WTC11 (cell line): ENCODE results near the gene CXorf49B. TPM values are rescaled to one million over a fixed set of nuclear protein-coding genes. Genes with fewer than 3 reads are reported as not detected.
"Not testable (repeated sequence)": the region's sequence is repeated elsewhere in the genome, so short reads cannot be mapped to it uniquely, and the experiment has no call there.

Source experiments
- ATAC-seq: fragments of 200-7000 bp; cut with Tn5 transposase; 2 replicates; pipeline ENCODE4 v1.10.0; 2021; ENCODE audit warnings: mild to moderate bottlenecking, moderate library complexity
- CTCF ChIA-PET: fragments of 300-600 bp; sonication (Branson Sonifier 250); formaldehyde crosslinking; loops from one replicate; lab custom pipeline; 2021; ENCODE audit warnings: antibody characterized with exemption; lab: Charles Lee
- POLR2A ChIA-PET: fragments of 350-600 bp; sonication (Branson Sonifier 250); formaldehyde crosslinking; loops from one replicate; lab custom pipeline; 2021; ENCODE audit warnings: antibody characterized with exemption; lab: Charles Lee
- DNase-seq: peaks from one replicate; pipeline ENCODE4 v3.0.0; 2021; ENCODE audit warnings: low spot score
- H3K27ac Mint-ChIP-seq: 2 replicates; pipeline ENCODE4 v1.8.0; 2021; ENCODE audit warnings: mixed read lengths
- H3K27me3 Mint-ChIP-seq: 2 replicates; pipeline ENCODE4 v1.8.0; 2021; ENCODE audit warnings: low read depth, mild to moderate bottlenecking, moderate library complexity, mixed read lengths
- H3K36me3 Mint-ChIP-seq: 2 replicates; pipeline ENCODE4 v1.8.0; 2021; ENCODE audit warnings: mixed read lengths
- H3K4me1 Mint-ChIP-seq: 2 replicates; pipeline ENCODE4 v1.8.0; 2022; ENCODE audit warnings: mixed read lengths
- H3K4me3 Mint-ChIP-seq: 2 replicates; pipeline ENCODE4 v1.8.0; 2021; ENCODE audit warnings: mild to moderate bottlenecking, moderate library complexity, mixed read lengths
- H3K9me3 Mint-ChIP-seq: 2 replicates; pipeline ENCODE4 v1.8.0; 2021; ENCODE audit warnings: mixed read lengths
- GTF2I ChIP-seq: fragments of 250-450 bp; sonication (Bioruptor Pico); conservative IDR thresholded peaks from 2 replicates; pipeline ENCODE4 v1.4.0; 2021; ENCODE audit warnings: mild to moderate bottlenecking
- NFATC4 ChIP-seq: fragments of 250-450 bp; sonication (Bioruptor Pico); IDR thresholded peaks from 2 replicates; pipeline ENCODE4 v1.9.0; 2021; ENCODE audit warnings: mild to moderate bottlenecking
- NFE2L1 ChIP-seq: sonication (generic); formaldehyde crosslinking; IDR thresholded peaks from 2 replicates; pipeline ENCODE4 v1.8.1; 2023; ENCODE audit warnings: missing genetic modification reagents
- OVOL2 ChIP-seq: fragments of 250-450 bp; sonication (Bioruptor Pico); IDR thresholded peaks from 2 replicates; pipeline ENCODE4 v1.9.0; 2021; ENCODE audit warnings: mild to moderate bottlenecking, borderline replicate concordance
- SMAD3 ChIP-seq: sonication (generic); formaldehyde crosslinking; IDR thresholded peaks from 2 replicates; pipeline ENCODE4 v1.8.0; 2022; ENCODE audit warnings: missing genetic modification reagents, mild to moderate bottlenecking, borderline replicate concordance
- ZNF219 ChIP-seq: sonication (generic); formaldehyde crosslinking; IDR thresholded peaks from 2 replicates; pipeline ENCODE4 v1.8.0; 2023; ENCODE audit warnings: missing genetic modification reagents, mild to moderate bottlenecking, borderline replicate concordance
- ZNF396 ChIP-seq: fragments of 250-450 bp; sonication (Bioruptor Pico); IDR thresholded peaks from 2 replicates; pipeline ENCODE4 v1.8.0; 2021; ENCODE audit warnings: mild to moderate bottlenecking, moderate library complexity, borderline replicate concordance
- total RNA-seq: library from RNA; stranded (reverse); gene quantifications from 3 replicates; pipeline ENCODE4 v1.2.3, GENCODE V29; 2021
- TF ChIP-seq, protein P1 (sequence below): sonication (generic); formaldehyde crosslinking; IDR thresholded peaks from 2 replicates; pipeline ENCODE4 v1.8.1; 2022; ENCODE audit warnings: mild to moderate bottlenecking, moderate library complexity, missing genetic modification reagents
- TF ChIP-seq, protein P2 (sequence below): sonication (generic); formaldehyde crosslinking; IDR thresholded peaks from 2 replicates; pipeline ENCODE4 v1.8.1; 2023; ENCODE audit warnings: mild to moderate bottlenecking, missing genetic modification reagents, borderline replicate concordance
- TF ChIP-seq, protein P3 (sequence below): sonication (generic); formaldehyde crosslinking; conservative IDR thresholded peaks from 2 replicates; pipeline ENCODE4 v1.8.1; 2022; ENCODE audit warnings: mild to moderate bottlenecking, missing genetic modification reagents

Gene CXorf49B
- total RNA-seq, 1 experiment from 2014 or later = not detected

DNA sequence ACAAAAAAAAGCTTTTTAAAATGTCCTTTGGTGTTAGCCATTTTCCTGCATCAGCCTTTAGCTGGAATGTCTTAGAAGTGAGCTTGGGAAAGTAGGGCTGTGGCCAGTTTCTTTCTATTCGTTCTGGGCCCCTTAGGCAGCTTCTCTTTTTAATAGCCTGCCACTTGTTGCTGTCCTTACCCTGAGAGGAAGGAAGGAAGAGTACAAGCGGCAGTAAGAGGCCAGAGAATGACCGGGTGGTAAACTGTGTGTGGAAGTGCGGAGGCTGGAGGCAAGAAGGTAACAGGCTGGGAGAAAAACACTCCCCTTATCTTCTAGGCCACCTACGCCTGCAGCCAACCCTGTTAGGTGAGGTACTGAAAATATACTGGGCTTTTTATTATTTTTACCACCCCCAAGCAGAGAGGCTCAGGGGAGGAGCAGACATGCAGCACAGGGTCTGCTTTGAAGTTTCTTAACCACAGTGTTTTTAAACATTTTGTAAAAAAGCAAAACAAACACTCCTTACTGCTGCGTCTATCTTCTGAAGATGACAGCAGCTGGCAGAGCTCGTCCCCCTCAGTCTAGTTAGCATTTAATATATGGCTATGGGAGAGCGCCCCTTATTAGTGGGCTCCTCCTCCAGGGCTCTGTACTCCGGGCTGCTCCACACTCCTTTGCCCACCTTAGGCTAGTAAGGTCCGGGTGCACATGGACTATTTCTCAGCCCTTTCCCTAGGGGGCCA, 19.2 kb downstream of the CXorf49B start:
- H3K4me3 Mint-ChIP-seq, DNase-seq, H3K4me1 Mint-ChIP-seq, H3K36me3 Mint-ChIP-seq, H3K9me3 Mint-ChIP-seq, POLR2A ChIA-PET, CTCF ChIA-PET, ATAC-seq, H3K27me3 Mint-ChIP-seq, H3K27ac Mint-ChIP-seq: not testable (repeated sequence)

DNA sequence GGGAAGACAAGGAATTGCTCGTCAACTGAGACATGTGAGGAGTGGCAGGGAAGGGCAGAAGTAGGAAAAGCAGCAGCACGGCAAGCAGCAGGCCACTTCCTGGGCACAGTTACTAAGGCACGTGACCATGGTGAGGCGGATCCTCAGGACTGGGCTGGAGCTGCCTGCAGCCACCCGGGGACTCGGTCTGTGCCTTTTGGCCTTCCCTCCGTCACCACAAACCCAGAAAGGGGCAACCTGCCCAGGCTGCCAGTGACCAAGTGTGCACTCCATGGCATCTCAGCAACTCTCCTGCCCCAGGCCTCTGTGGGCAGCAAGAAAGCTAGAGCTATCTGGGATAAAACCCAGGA, 19.8 kb downstream of the CXorf49B start:
- H3K4me1 Mint-ChIP-seq, H3K27me3 Mint-ChIP-seq, H3K9me3 Mint-ChIP-seq, DNase-seq, POLR2A ChIA-PET, ATAC-seq, H3K36me3 Mint-ChIP-seq, H3K27ac Mint-ChIP-seq, H3K4me3 Mint-ChIP-seq, CTCF ChIA-PET: not testable (repeated sequence)

DNA sequence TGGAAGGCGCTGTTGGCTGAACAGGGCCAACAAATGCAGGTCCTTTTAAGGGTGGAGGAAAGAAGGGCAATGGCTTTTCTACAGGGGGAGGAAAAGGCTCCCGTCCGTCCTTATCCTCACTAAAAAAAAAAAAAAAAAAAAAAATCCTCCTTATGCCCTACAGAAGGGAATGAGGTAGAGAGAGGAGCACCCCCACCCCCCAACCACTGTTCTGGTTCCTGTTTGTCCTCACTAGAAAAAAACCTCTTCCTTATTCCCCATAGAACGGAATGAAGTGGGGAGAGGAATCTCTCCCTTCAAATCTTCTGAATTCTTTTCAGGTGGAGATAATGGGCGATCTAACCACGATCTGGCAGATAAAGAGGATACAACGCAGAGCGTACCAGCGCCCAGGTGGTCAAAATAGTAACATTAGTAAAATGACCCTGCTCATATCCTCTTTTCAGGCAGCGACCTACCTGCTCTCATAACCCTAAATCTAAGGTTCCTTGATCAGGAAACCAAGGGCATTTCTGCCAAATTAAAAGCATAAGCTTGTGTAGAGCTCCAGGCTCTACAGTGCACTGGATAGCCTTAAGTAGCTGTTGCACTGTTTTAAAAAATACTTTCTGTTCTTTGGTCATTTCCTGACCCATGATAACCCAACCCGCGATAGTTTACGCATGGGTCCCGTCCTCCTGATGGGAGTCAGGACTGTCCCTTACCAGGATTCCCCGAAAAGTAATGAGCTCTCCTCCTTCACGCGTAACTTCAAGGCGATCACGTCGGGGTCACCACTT, 20.6 kb downstream of the CXorf49B start:
- H3K27me3 Mint-ChIP-seq, CTCF ChIA-PET, H3K9me3 Mint-ChIP-seq, H3K36me3 Mint-ChIP-seq, H3K4me3 Mint-ChIP-seq, ATAC-seq, H3K4me1 Mint-ChIP-seq, DNase-seq, POLR2A ChIA-PET, H3K27ac Mint-ChIP-seq: not testable (repeated sequence)

DNA sequence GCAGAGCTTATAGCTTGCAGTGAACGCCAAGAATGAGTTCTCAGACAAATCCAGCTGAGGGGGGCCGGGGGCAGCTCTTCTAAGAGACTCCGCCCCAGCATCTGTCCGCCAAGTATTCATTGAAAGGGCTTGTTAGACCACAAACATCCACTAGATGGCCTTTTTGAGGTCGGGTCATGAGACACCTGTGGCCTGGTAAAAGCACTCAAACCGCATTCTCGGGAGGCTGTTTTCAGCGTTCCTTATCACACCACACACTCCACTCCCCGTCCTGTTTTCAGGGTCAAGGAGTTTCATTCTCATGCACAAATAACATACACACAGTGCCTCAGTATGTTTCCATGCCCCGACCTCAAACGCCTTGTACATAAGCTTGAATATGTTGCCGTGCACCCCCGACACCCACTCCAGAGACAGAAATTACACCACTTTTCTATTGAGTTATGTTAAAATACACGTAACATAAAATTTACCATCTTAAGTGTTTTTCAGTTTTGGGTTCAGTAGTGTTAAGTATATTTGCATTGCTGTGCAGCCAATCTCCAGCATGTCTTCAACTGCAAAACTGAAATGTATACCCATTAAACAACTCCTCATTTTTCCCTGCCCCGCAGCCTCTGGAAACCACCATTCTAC, 21.3 kb downstream of the CXorf49B start:
- H3K27ac Mint-ChIP-seq, DNase-seq, H3K4me1 Mint-ChIP-seq, H3K27me3 Mint-ChIP-seq, POLR2A ChIA-PET, H3K36me3 Mint-ChIP-seq, CTCF ChIA-PET, H3K4me3 Mint-ChIP-seq, H3K9me3 Mint-ChIP-seq: not testable (repeated sequence)
- peak; percentile 76 for ATAC-seq

DNA sequence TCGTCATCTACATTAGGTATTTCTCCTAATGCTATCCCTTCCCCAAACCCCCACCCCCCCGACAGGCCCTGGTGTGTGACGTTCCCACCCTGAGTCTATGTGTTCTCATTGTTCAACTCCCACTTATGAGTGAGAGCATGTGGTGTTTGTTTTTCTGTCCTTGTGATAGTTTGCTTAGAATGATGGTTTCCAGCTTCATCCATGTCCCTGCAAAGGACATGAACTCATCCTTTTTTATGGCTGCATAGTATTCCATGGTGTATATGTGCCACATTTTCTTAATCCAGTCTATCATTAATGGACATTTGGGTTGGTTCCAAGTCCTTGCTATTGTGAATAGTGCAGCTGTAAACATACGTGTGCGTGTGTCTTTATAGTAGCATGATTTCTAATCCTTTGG, 43.3 kb downstream of the CXorf49B start:
- H3K4me1 Mint-ChIP-seq, CTCF ChIA-PET, H3K4me3 Mint-ChIP-seq, POLR2A ChIA-PET, H3K9me3 Mint-ChIP-seq, H3K36me3 Mint-ChIP-seq, ATAC-seq, DNase-seq, H3K27ac Mint-ChIP-seq: not testable (repeated sequence)
- H3K27me3 Mint-ChIP-seq = peaks cover 11% of the 10 kb centered on the region

DNA sequence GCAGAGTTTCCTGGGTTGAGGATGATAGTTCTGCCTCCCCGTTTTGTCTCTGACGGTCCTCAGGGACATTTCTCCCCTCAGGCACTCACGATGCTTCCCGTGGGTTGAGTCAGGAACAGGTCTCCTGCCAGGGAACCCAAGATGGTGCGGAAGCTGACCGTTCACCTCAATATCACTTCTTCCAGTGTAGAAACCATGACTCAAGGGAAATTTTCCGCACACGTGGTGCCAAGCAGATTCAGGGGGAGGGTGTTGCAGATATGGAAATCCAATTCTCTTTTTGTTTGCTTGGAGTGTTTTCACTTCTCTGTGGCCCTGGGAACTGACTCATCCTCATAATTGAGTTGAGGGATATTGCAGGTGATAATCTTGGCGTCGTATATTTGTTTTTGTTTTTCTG, 46.7 kb downstream of the CXorf49B start:
- POLR2A ChIA-PET = no interaction called here
- H3K4me3 Mint-ChIP-seq = no peak overlapping the region
- H3K4me1 Mint-ChIP-seq = no peaks in the 10 kb centered on the region
- H3K9me3 Mint-ChIP-seq = no peaks in the 10 kb centered on the region
- no peaks in the 10 kb centered on the region for H3K36me3 Mint-ChIP-seq
- ATAC-seq (no peak), DNase-seq (no peak)
- TF ChIP-seq ZNF219 = no peak
- TF ChIP-seq, protein P1, sequence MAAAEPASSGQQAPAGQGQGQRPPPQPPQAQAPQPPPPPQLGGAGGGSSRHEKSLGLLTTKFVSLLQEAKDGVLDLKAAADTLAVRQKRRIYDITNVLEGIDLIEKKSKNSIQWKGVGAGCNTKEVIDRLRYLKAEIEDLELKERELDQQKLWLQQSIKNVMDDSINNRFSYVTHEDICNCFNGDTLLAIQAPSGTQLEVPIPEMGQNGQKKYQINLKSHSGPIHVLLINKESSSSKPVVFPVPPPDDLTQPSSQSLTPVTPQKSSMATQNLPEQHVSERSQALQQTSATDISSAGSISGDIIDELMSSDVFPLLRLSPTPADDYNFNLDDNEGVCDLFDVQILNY = no peak
- no peak for TF ChIP-seq NFE2L1
- no peak for TF ChIP-seq SMAD3 (CRISPR knock-in tag)
- no peak for TF ChIP-seq OVOL2
- CTCF ChIA-PET = no interaction called here
- H3K27me3 Mint-ChIP-seq = peaks cover 5% of the 10 kb centered on the region; the same call in 1 of the 2 replicates
- H3K27ac Mint-ChIP-seq = no peak overlapping the region

DNA sequence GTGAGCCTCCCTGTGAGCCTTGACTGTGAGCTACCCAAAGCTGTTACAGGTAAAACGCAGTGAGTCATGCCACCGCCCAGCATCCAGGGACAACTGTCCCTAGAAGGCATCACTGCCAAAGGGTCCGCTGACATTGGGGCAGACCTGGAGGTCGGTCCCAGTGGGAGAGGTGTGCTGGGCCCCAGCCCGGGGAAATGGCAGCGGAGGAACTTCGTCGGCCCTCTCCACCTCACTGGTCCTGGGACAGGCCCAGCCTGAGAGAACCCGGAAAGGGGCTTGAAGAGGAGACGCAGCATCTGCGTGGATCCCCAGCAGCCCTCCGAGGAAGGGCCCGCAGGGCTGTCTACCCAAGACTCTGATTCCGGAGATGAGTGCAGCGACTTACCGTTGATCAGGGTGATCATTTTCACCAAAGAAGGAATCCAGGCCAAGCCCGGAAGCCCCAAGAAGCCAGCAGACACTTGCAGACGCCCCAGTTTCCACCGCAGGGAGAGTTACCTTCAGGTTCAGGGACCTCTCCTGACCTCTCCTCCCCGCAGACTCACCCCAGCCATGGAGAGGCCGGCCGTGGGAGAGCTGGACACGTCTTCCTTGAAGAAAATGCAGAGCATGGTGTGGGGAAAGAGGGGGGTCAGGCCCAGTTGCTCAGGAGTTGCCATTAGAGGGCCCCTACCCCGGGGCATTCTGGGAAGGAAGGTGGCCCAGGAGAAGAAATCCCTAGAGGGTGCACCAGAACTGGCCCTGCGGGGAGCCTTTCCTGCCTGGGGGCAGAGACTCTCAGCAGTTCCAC, 51.2 kb downstream of the CXorf49B start:
- no peak overlapping the region for H3K4me3 Mint-ChIP-seq
- no peak for DNase-seq
- CTCF ChIA-PET = no interaction called here
- TF ChIP-seq ZNF396 = no peak
- TF ChIP-seq NFATC4 = no peak
- no peak for TF ChIP-seq GTF2I (CRISPR knock-in tag)
- TF ChIP-seq, protein P2, sequence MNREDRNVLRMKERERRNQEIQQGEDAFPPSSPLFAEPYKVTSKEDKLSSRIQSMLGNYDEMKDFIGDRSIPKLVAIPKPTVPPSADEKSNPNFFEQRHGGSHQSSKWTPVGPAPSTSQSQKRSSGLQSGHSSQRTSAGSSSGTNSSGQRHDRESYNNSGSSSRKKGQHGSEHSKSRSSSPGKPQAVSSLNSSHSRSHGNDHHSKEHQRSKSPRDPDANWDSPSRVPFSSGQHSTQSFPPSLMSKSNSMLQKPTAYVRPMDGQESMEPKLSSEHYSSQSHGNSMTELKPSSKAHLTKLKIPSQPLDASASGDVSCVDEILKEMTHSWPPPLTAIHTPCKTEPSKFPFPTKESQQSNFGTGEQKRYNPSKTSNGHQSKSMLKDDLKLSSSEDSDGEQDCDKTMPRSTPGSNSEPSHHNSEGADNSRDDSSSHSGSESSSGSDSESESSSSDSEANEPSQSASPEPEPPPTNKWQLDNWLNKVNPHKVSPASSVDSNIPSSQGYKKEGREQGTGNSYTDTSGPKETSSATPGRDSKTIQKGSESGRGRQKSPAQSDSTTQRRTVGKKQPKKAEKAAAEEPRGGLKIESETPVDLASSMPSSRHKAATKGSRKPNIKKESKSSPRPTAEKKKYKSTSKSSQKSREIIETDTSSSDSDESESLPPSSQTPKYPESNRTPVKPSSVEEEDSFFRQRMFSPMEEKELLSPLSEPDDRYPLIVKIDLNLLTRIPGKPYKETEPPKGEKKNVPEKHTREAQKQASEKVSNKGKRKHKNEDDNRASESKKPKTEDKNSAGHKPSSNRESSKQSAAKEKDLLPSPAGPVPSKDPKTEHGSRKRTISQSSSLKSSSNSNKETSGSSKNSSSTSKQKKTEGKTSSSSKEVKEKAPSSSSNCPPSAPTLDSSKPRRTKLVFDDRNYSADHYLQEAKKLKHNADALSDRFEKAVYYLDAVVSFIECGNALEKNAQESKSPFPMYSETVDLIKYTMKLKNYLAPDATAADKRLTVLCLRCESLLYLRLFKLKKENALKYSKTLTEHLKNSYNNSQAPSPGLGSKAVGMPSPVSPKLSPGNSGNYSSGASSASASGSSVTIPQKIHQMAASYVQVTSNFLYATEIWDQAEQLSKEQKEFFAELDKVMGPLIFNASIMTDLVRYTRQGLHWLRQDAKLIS (CRISPR knock-in tag) = no peak
- TF ChIP-seq, protein P3, sequence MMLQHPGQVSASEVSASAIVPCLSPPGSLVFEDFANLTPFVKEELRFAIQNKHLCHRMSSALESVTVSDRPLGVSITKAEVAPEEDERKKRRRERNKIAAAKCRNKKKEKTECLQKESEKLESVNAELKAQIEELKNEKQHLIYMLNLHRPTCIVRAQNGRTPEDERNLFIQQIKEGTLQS (CRISPR knock-in tag) = no peak

More for the DNA sequence above, 51.2 kb downstream of the CXorf49B start:
- Mint-ChIP-seq H3K9me3 (no peaks in the 10 kb centered on the region), H3K27me3 (peaks cover 17% of the 10 kb centered on the region), H3K4me1 (no peaks in the 10 kb centered on the region), H3K27ac (no peak overlapping the region), H3K36me3 (no peaks in the 10 kb centered on the region)
- POLR2A ChIA-PET = no interaction called here
- ATAC-seq = no peak
